Coronary artery (tissue), 2 donors: ENCODE data around the gene NADK.
A peak's percentile ranks its signal among the peaks of the same experiment; 100 is the strongest.

Experiments used
- DNase-seq: peaks from one replicate; pipeline ENCODE4 v3.0.0-alpha.2; 2017; ENCODE audit warnings: low spot score
- H3K27ac ChIP-seq, 2 donors: fragments of 200-600 bp; sonication (generic); one replicate each; pipeline ENCODE4 v1.5.1; 2016 to 2019
- H3K4me3 ChIP-seq: fragments of 200-600 bp; sonication (generic); 2 replicates; pipeline ENCODE4 v1.5.1; 2016; ENCODE audit warnings: mild to moderate bottlenecking, moderate library complexity
- TF ChIP-seq, protein P1 (sequence below): fragments of 200-600 bp; sonication (generic); IDR thresholded peaks from one replicate; pipeline ENCODE4 v1.5.1; 2019; ENCODE audit warnings: antibody characterized with exemption

The NADK gene

DNA sequence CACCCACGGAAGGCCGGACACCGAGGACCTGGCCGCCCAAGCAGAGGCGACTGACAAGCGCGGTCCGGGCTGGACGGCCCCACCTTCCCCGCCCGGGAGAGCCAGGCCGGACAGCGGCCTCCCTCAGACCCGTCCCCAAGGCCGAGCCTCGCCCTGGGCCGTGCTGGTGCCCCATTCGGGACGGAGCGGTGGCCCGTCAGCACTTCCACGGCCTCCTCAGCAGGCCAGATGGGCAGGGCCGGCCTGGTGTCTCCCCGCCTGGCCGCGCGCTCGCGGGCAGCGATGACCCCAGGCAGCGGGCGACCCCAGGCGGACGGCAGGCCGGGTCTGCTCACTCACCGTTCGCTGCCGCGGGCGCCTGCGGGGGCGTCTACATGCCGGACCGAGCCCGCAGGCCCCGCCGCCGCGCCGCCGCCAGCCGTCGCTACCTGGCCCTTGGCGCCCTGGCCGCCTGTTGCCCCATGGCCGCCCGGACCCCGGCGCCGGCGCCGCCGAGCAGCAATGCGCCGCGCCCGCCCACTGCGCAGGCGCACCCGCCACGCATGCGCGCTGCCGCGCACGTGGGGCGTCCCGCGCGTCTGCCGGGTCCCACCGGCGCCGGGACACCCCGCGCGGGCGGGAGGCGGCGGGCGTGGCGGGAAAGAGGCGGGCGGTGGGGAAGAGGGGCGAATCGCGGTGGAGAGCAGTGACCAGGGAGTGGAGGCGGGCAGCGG lies at the start of gene NADK:
TSS of gene NADK (minus strand) at position 521 of the 713 bp plus-strand sequence. CDS start 13,064 bp downstream, outside the sequence.
- Histone ChIP-seq H3K4me3 (peak within 1 kb of the TSS; percentile 80), H3K27ac (peak within 1 kb of the TSS; percentile 78 to 93)
- TF ChIP-seq, protein P1, sequence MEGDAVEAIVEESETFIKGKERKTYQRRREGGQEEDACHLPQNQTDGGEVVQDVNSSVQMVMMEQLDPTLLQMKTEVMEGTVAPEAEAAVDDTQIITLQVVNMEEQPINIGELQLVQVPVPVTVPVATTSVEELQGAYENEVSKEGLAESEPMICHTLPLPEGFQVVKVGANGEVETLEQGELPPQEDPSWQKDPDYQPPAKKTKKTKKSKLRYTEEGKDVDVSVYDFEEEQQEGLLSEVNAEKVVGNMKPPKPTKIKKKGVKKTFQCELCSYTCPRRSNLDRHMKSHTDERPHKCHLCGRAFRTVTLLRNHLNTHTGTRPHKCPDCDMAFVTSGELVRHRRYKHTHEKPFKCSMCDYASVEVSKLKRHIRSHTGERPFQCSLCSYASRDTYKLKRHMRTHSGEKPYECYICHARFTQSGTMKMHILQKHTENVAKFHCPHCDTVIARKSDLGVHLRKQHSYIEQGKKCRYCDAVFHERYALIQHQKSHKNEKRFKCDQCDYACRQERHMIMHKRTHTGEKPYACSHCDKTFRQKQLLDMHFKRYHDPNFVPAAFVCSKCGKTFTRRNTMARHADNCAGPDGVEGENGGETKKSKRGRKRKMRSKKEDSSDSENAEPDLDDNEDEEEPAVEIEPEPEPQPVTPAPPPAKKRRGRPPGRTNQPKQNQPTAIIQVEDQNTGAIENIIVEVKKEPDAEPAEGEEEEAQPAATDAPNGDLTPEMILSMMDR: no peak
- no peak for DNase-seq

DNA sequence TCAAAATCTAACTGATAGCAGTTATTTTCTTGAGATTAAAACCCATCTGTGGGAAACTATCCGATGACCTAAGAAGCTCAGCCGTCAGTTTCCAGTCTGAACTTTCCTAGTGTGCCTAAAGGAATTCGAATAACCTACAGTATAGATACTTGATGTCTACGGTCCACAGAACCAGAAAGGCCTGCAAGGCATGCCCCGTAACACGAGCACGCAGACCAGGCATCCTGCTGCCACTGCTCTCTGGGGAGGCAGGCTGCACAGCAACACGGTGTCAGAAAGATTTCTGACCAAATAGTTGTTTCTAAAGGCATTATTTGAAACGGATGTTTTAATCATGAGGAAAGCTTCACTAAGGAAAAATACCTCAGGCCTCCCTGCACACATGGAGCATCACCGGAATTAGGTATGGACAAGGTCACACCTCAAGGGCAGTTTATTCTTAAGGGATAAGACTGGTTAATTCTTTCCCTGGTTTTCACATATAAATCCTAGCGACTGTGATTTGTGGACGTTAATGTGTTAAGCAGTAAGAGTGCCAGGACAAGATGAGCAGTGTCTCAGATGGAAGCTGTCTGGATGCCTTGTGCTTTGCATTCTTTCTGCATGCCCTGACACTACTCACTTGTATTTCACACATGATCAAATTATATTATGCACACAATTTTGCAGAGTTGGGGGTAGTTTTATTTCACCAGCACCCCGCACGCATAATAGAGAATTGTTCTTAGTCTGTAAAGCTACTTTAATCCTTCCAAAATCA lies 49.0 kb upstream of the NADK start:
- no peak overlapping the region for H3K27ac ChIP-seq
- no peak for DNase-seq
- H3K4me3 ChIP-seq: no peak overlapping the region
- TF ChIP-seq, protein P1: no peak

GRCh38 chr1:1826356-1827088 lies 48.3 kb upstream of the NADK start:
- DNase-seq: no peak
- Histone ChIP-seq H3K4me3 (no peak overlapping the region), H3K27ac (no peak overlapping the region)
- TF ChIP-seq, protein P1: no peak

GRCh38 chr1:1825217-1825616 lies 46.9 kb upstream of the NADK start:
- Histone ChIP-seq H3K4me3 (no peak overlapping the region), H3K27ac (no peak overlapping the region)
- TF ChIP-seq, protein P1: no peak
- no peak for DNase-seq

GRCh38 chr1:1819762-1820161 lies 41.5 kb upstream of the NADK start:
- TF ChIP-seq, protein P1: no peak
- Histone ChIP-seq H3K4me3 (no peak overlapping the region), H3K27ac (no peak overlapping the region)
- no peak for DNase-seq

DNA sequence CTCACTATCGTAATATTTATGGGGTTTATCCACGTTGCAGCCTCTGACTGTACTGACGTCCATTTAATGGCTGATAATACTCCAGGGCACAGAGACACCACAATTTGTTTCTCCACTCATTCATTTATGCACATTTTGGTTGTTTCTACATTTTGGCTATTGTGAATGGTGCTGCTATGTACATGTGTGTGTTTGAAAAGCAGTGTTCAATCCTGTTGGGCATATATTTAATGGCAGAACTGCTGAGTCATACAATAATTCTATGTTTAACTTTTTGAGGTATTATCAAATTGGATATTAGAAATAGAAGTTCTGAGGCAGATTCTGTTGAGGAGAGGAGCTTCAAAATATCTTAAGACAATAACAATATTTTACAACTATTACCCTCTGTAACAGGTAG lies 39.0 kb upstream of the NADK start:
- no peak overlapping the region for H3K4me3 ChIP-seq
- H3K27ac ChIP-seq: no peak overlapping the region
- TF ChIP-seq, protein P1: no peak
- no peak for DNase-seq
